SK-N-SH (cell line): ENCODE data around the gene CIROP. TPM values are rescaled to one million over a fixed set of nuclear protein-coding genes. Genes with fewer than 3 reads are reported as not detected.

Source experiments
- CTCF ChIA-PET: fragments of 300-600, 350-600 bp; formaldehyde crosslinking; extraction: SDS; loops from one replicate; lab custom pipeline; 2021; lab: Yijun Ruan, JAX
- POLR2A ChIA-PET: fragments of 350-600 bp; sonication (Branson Sonifier 250); formaldehyde crosslinking; extraction: SDS; loops from one replicate; lab custom pipeline; 2020; ENCODE audit warnings: antibody characterized with exemption, inconsistent platforms; lab: Yijun Ruan, JAX
- DNase-seq: peaks from one replicate; pipeline ENCODE4 v3.0.0; 2012
- H2AFZ ChIP-seq: fragments of 200-600 bp; sonication (generic); 2 replicates; pipeline ENCODE4 v1.8.1; 2016; ENCODE audit warnings: antibody characterized with exemption, mild to moderate bottlenecking, low read depth
- H3F3A ChIP-seq: fragments of 200-600 bp; sonication (generic); replicated peaks from 2 replicates; pipeline ENCODE3; 2016; ENCODE audit warnings: antibody characterized with exemption, mild to moderate bottlenecking; ENCODE audit not compliant: insufficient read depth
- H3K27ac ChIP-seq, 2 experiments: fragments of 200-500 bp in 1 of 2; fragments of 200-600 bp in 1 of 2; sonication (Bioruptor generic) in 1 of 2; sonication (generic), shearing (Covaris generic) in 1 of 2; 2 replicates each; pipeline versions ENCODE4 v1.5.1 to v1.6.1; 2014 to 2016; ENCODE audit warnings: low read depth in 2 of 2, inconsistent platforms in 1 of 2, low read length in 1 of 2, mild to moderate bottlenecking in 1 of 2, mixed read lengths in 1 of 2
- H3K27me3 ChIP-seq: fragments of 200-600 bp; sonication (generic), shearing (Covaris generic); 2 replicates; pipeline ENCODE4 v1.6.1; 2016; ENCODE audit warnings: mixed run types; ENCODE audit not compliant: insufficient read depth
- H3K36me3 ChIP-seq, 2 experiments: fragments of 200-500 bp in 1 of 2; fragments of 200-600 bp in 1 of 2; sonication (Bioruptor generic) in 1 of 2; sonication (generic) in 1 of 2; replicated peaks in 1 of 2; 2 replicates each; pipeline versions ENCODE3 to v1.5.1; 2014 to 2016; ENCODE audit warnings: low read length in 1 of 2, mild to moderate bottlenecking in 1 of 2; ENCODE audit not compliant: insufficient read depth in 2 of 2, control insufficient read depth in 1 of 2
- H3K4me1 ChIP-seq, 2 experiments: fragments of 200-500 bp in 1 of 2; fragments of 200-600 bp in 1 of 2; sonication (Bioruptor generic) in 1 of 2; sonication (generic), shearing (Covaris generic) in 1 of 2; 2 replicates each; pipeline versions ENCODE4 v1.5.1 to v1.6.1; 2014 to 2016; ENCODE audit warnings: low read depth in 1 of 2, low read length in 1 of 2, mixed run types in 1 of 2; ENCODE audit not compliant: insufficient read depth in 2 of 2, control insufficient read depth in 1 of 2
- H3K4me2 ChIP-seq: fragments of 200-600 bp; sonication (generic), shearing (Covaris generic); 2 replicates; pipeline ENCODE4 v1.6.1; 2017; ENCODE audit warnings: mixed run types
- H3K4me3 ChIP-seq, 2 experiments: fragments of 200-500 bp in 1 of 2; fragments of 200-600 bp in 1 of 2; sonication (Bioruptor generic) in 1 of 2; sonication (generic), shearing (Covaris generic) in 1 of 2; 2 replicates each; pipeline versions ENCODE4 v1.5.1 to v1.8.1; 2014 to 2016; ENCODE audit warnings: low read depth in 2 of 2, inconsistent platforms in 1 of 2, low read length in 1 of 2, mild to moderate bottlenecking in 1 of 2, mixed read lengths in 1 of 2, moderate library complexity in 1 of 2
- H3K79me2 ChIP-seq: fragments of 200-600 bp; sonication (generic); 2 replicates; pipeline ENCODE4 v1.8.1; 2017; ENCODE audit warnings: mild to moderate bottlenecking; ENCODE audit not compliant: insufficient read depth
- H3K9ac ChIP-seq: fragments of 200-600 bp; sonication (generic); 2 replicates; pipeline ENCODE4 v1.6.1; 2017; ENCODE audit warnings: mixed run types
- H3K9me2 ChIP-seq: fragments of 200-600 bp; sonication (generic); 2 replicates; pipeline ENCODE4 v1.6.1; 2017; ENCODE audit warnings: mixed run types
- H3K9me3 ChIP-seq: fragments of 200-600 bp; sonication (generic); 2 replicates; pipeline ENCODE4 v1.6.1; 2017; ENCODE audit warnings: mixed run types, mild to moderate bottlenecking, moderate library complexity
- H4K20me1 ChIP-seq: fragments of 200-600 bp; sonication (generic); 2 replicates; pipeline ENCODE4 v1.6.1; 2017; ENCODE audit warnings: mild to moderate bottlenecking, mixed run types; ENCODE audit not compliant: insufficient read depth
- ELF1 ChIP-seq: IDR thresholded peaks from 2 replicates; pipeline ENCODE4 v1.4.0; 2012
- FOXM1 ChIP-seq: IDR thresholded peaks from 2 replicates; pipeline ENCODE4 v1.4.0; 2012; ENCODE audit warnings: low read depth, mild to moderate bottlenecking
- GABPA ChIP-seq: IDR thresholded peaks from 2 replicates; pipeline ENCODE4 v1.4.0; 2012; ENCODE audit warnings: low read depth, mild to moderate bottlenecking
- IRF3 ChIP-seq: fragments of 150-350 bp; IDR thresholded peaks from 2 replicates; pipeline ENCODE4 v1.6.1; 2016; ENCODE audit warnings: mild to moderate bottlenecking, low read depth, low read length
- MAX ChIP-seq: IDR thresholded peaks from 2 replicates; pipeline ENCODE4 v1.4.0; 2012; ENCODE audit warnings: low read depth
- MEF2A ChIP-seq: IDR thresholded peaks from 2 replicates; pipeline ENCODE4 v1.4.0; 2012; ENCODE audit warnings: low read depth, borderline replicate concordance
- PBX3 ChIP-seq: IDR thresholded peaks from 2 replicates; pipeline ENCODE4; 2012
- POLR2AphosphoS5 ChIP-seq: IDR thresholded peaks from 2 replicates; pipeline ENCODE4 v1.6.1; 2012; ENCODE audit warnings: low read depth, low read length
- RAD21 ChIP-seq: IDR thresholded peaks from 2 replicates; pipeline ENCODE4 v1.6.1; 2012; ENCODE audit warnings: mild to moderate bottlenecking, low read length
- REST ChIP-seq: IDR thresholded peaks from 2 replicates; pipeline ENCODE4 v1.6.1; 2012; ENCODE audit warnings: mild to moderate bottlenecking, low read depth, low read length, moderate library complexity
- RFX5 ChIP-seq: IDR thresholded peaks from 2 replicates; pipeline ENCODE4 v1.6.1; 2012; ENCODE audit warnings: mild to moderate bottlenecking, improper control_type of control experiment, low read length
- SIN3A ChIP-seq: IDR thresholded peaks from 2 replicates; pipeline ENCODE4 v1.6.1; 2012; ENCODE audit warnings: low read depth, mild to moderate bottlenecking, low read length, moderate library complexity, borderline replicate concordance
- SMC3 ChIP-seq: IDR thresholded peaks from 2 replicates; pipeline ENCODE4 v1.6.1; 2012; ENCODE audit warnings: low read depth, low read length, improper control_type of control experiment
- TAF1 ChIP-seq: IDR thresholded peaks from 2 replicates; pipeline ENCODE4 v1.6.1; 2012; ENCODE audit warnings: low read depth, mild to moderate bottlenecking, low read length, moderate library complexity, borderline replicate concordance
- TEAD4 ChIP-seq: IDR thresholded peaks from 2 replicates; pipeline ENCODE4 v1.4.0; 2012; ENCODE audit warnings: mild to moderate bottlenecking, borderline replicate concordance; ENCODE audit not compliant: insufficient read depth
- YY1 ChIP-seq: IDR thresholded peaks from 2 replicates; pipeline ENCODE4 v1.4.0; 2012; ENCODE audit warnings: low read depth, mild to moderate bottlenecking
- ZBTB33 ChIP-seq: IDR thresholded peaks from 2 replicates; pipeline ENCODE4 v1.4.0; 2012; ENCODE audit warnings: low read depth, borderline replicate concordance
- WGBS: methylation state at CpG from one replicate; pipeline ENCODE4 v1.1.6; 2017; ENCODE audit warnings: low lambda C conversion rate; 5-methylcytosine and 5-hydroxymethylcytosine counted together
- polyA plus RNA-seq, 3 experiments: library from polyadenylated mRNA; depleted of rRNA; stranded (reverse); fragments of >200 nt; gene quantifications; 2 replicates each; pipeline ENCODE4 v1.2.3, GENCODE V29; 2012

Gene CIROP
- polyA plus RNA-seq, 1 of the 3 experiments (the other 2 are of a cell fraction) = not detected

GRCh38 chr14:23091294-23092225 is 13.2 kb downstream of the CIROP start:
- Histone ChIP-seq H4K20me1 (peaks cover 27% of the 10 kb centered on the region), H3K27me3 (no peaks in the 10 kb centered on the region), H3K4me2 (no peak overlapping the region), H3K36me3 (peaks cover 51 to 64% of the 10 kb centered on the region in 2 experiments), H3K9ac (no peak overlapping the region), H3F3A (peaks cover 11% of the 10 kb centered on the region), H3K9me2 (no peaks in the 10 kb centered on the region), H3K79me2 (peaks cover 88% of the 10 kb centered on the region), H3K4me3 (no peak overlapping the region), H3K9me3 (no peaks in the 10 kb centered on the region), H3K4me1 (peaks cover 6 to 9% of the 10 kb centered on the region in 2 experiments; a peak in 3 of 4 replicates), H2AFZ (no peak overlapping the region), H3K27ac (no peak overlapping the region)
- no peak for TF ChIP-seq ELF1
- no peak for TF ChIP-seq IRF3
- TF ChIP-seq YY1 = no peak
- TF ChIP-seq RFX5 = no peak
- no peak for TF ChIP-seq SMC3
- no peak for TF ChIP-seq MAX
- no peak for TF ChIP-seq SIN3A
- no peak for TF ChIP-seq RAD21
- no peak for TF ChIP-seq FOXM1
- no peak for TF ChIP-seq POLR2AphosphoS5
- no peak for TF ChIP-seq REST
- no peak for TF ChIP-seq MEF2A
- TF ChIP-seq TAF1 = no peak
- no peak for TF ChIP-seq PBX3
- TF ChIP-seq TEAD4 = no peak
- TF ChIP-seq GABPA = no peak
- no peak for TF ChIP-seq ZBTB33
- WGBS = 85% methylated on average over 12 of the region's 12 CpGs
- ChIA-PET CTCF (interaction anchor here (1.4 to 7.5 kb wide), 4 partner anchors 14 to 33 kb away, joined by 4 to 73 read pairs (median 17); no protein-coding TSS in a partner anchor), POLR2A (no interaction called here)
- no peak for DNase-seq
